ENCODE results near the gene PLEKHA6. TPM values are rescaled to one million over a fixed set of nuclear protein-coding genes. Genes with fewer than 3 reads are reported as not detected.

Gene PLEKHA6
- total RNA-seq, 2 experiments from 2014 or later, result 0.53 to 0.82 TPM

DNA sequence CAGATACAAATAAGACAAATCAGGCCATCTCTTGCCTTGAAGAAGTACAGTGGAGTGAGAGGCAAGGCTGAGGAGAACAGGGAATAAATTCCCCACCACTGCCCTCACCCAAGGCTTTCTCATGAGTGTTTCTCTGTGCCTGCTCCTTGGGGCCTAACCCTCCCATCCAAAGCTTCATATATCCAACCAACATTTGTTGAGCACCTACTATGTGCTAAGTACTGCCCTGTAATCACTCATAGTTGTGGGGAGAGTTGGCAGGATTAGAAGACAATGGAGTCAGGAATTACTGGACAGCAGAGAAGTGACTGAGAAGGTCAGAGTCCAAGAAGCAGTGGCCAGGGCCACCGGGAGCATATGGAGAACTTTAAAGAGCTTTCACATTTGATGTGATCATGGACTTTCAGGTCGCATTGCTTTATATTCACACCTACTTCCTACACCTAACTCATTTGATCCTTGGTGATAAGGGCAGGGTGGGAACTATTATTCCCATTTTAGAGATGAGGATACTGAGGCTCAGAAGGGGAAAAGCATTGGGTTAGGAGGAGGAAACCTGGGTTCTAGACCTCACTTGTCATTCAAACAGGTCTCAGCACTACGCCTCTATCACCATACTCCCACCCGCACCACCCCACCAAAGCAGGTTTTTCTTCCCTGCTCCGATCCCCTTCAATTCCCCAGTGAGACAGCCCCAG, 6.4 kb downstream of the PLEKHA6 start:
- intact Hi-C loops (cut with DNase I, micrococcal nuclease), result no loop called here

DNA sequence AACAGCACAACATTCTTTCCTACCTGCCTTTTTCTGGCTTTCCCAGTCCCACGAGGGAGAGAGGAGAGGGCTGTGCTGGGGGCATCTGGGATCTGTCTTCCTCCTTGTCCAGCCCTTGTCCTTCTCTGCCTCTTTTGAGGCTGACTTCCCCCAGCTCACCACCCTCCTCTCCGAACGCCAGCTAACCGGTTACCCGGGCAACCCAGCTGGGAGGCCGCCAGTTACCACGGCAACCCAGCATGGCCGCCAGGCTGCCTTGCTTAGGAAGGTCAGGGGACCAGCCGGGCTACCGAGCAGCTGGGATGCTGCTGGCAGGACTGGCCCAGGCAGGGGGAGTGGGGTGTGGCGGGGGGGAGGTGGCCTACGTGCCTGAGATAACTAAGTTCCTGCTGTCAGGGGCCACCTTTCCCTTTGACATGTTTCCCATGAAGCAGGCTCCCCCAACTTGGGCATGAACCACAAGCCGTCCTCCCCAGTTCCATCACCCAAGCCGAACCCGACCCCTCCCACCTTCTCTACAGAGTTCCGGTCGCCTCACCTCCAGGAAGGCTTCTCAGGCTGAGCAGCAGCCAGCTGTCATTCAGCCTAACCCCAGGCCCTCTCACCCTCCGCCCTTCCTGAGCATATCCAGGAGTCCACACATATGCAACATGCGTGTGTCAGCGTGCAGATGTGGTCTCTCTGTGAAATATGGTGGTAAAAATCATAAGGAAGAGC, 8.7 kb downstream of the PLEKHA6 start:
- no peak overlapping the region for H3K4me3 Mint-ChIP-seq
- H3K27me3 Mint-ChIP-seq, result no peaks in the 10 kb centered on the region
- no peaks in the 10 kb centered on the region for H3K9me3 Mint-ChIP-seq
- intact Hi-C loops (cut with DNase I, micrococcal nuclease), result no loop called here
- peaks cover 5% of the 10 kb centered on the region for H3K4me1 ChIP-seq (ENCODE audit: insufficient read depth, low read length)
- no peaks in the 10 kb centered on the region for H3K36me3 Mint-ChIP-seq (ENCODE audit: low read depth)
- ChIA-PET POLR2A (no interaction called here), CTCF (no interaction called here)
- no peak overlapping the region for H3K27ac Mint-ChIP-seq
- H3K4me1 Mint-ChIP-seq (ENCODE audit: low read depth), result no peaks in the 10 kb centered on the region
- no peaks in the 10 kb centered on the region for H3K9me3 ChIP-seq (ENCODE audit: control insufficient read depth in 1 of 2, insufficient read depth in 1 of 2, low read length in 2 of 2)
- TF ChIP-seq, protein P1, sequence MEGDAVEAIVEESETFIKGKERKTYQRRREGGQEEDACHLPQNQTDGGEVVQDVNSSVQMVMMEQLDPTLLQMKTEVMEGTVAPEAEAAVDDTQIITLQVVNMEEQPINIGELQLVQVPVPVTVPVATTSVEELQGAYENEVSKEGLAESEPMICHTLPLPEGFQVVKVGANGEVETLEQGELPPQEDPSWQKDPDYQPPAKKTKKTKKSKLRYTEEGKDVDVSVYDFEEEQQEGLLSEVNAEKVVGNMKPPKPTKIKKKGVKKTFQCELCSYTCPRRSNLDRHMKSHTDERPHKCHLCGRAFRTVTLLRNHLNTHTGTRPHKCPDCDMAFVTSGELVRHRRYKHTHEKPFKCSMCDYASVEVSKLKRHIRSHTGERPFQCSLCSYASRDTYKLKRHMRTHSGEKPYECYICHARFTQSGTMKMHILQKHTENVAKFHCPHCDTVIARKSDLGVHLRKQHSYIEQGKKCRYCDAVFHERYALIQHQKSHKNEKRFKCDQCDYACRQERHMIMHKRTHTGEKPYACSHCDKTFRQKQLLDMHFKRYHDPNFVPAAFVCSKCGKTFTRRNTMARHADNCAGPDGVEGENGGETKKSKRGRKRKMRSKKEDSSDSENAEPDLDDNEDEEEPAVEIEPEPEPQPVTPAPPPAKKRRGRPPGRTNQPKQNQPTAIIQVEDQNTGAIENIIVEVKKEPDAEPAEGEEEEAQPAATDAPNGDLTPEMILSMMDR (IDR thresholded peaks at IDR 0.05), result no peak
- DNase-seq (no peak), ATAC-seq (ENCODE audit: poor library complexity) (no peak)
- H3K27me3 ChIP-seq (ENCODE audit: control insufficient read depth in 1 of 2, insufficient read depth in 2 of 2, low read length in 2 of 2), result peaks cover 0 to 2% of the 10 kb centered on the region in 2 experiments
- no peak overlapping the region for H3K4me3 ChIP-seq (ENCODE audit: low read length)
- no peak overlapping the region for H3K27ac ChIP-seq (ENCODE audit: low read depth in 1 of 2, low read length in 2 of 2)
- H3K36me3 ChIP-seq (ENCODE audit: insufficient read depth, low read length), result no peaks in the 10 kb centered on the region

More for the DNA sequence above, 6.4 kb downstream of the PLEKHA6 start:
- Histone ChIP-seq H3K4me1 (ENCODE audit: insufficient read depth, low read length) (peaks cover 5% of the 10 kb centered on the region), H3K27ac (ENCODE audit: low read depth in 1 of 2, low read length in 2 of 2) (no peak overlapping the region), H3K27me3 (ENCODE audit: control insufficient read depth in 1 of 2, insufficient read depth in 2 of 2, low read length in 2 of 2) (no peaks in the 10 kb centered on the region), H3K36me3 (ENCODE audit: insufficient read depth, low read length) (no peaks in the 10 kb centered on the region), H3K4me3 (ENCODE audit: low read length) (no peak overlapping the region), H3K9me3 (ENCODE audit: control insufficient read depth in 1 of 2, insufficient read depth in 1 of 2, low read length in 2 of 2) (peaks cover 0 to 5% of the 10 kb centered on the region in 2 experiments)
- Mint-ChIP-seq H3K9me3 (no peaks in the 10 kb centered on the region), H3K27ac (no peak overlapping the region), H3K4me1 (ENCODE audit: low read depth) (no peaks in the 10 kb centered on the region), H3K36me3 (ENCODE audit: low read depth) (no peaks in the 10 kb centered on the region), H3K27me3 (no peaks in the 10 kb centered on the region), H3K4me3 (no peak overlapping the region)
- CTCF ChIA-PET, result interaction anchor here (0.8 kb wide), 1 partner anchor 10 kb away, joined by 3 read pairs; no protein-coding TSS in a partner anchor
- POLR2A ChIA-PET, result no interaction called here
- ATAC-seq (ENCODE audit: poor library complexity) (no peak), DNase-seq (no peak)
- TF ChIP-seq, protein P1 (IDR thresholded peaks at IDR 0.05), result no peak

DNA sequence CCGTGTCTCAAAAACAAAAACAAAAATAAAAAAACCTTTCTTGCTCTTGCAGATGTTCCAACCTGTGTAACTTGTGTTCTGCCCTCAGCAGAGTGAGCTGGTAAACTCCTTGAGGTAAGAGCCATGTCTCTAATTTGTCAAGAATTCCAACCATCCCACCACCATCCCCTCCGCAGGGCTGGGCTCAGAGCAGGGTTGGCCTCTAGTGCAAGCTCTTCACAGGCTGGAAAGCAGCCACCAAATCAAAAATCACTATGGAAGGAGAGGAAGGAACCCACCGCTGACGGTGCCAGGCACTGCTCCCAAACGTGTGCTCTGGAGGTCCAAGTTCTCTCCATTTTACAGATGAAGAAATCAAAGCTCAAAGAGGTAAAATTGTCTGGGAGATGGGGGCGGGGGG, 9.4 kb downstream of the PLEKHA6 start:
- no peak for ATAC-seq (ENCODE audit: poor library complexity)
- intact Hi-C loops (cut with DNase I, micrococcal nuclease), result no loop called here
- H3K36me3 ChIP-seq (ENCODE audit: insufficient read depth, low read length), result no peaks in the 10 kb centered on the region
- peaks cover 5% of the 10 kb centered on the region for H3K4me1 ChIP-seq (ENCODE audit: insufficient read depth, low read length)
- no peak overlapping the region for H3K27ac ChIP-seq (ENCODE audit: low read depth in 1 of 2, low read length in 2 of 2)
- no peaks in the 10 kb centered on the region for H3K36me3 Mint-ChIP-seq (ENCODE audit: low read depth)
- peaks cover 0 to 2% of the 10 kb centered on the region in 2 experiments for H3K27me3 ChIP-seq (ENCODE audit: control insufficient read depth in 1 of 2, insufficient read depth in 2 of 2, low read length in 2 of 2)
- POLR2A ChIA-PET, result no interaction called here
- no peaks in the 10 kb centered on the region for H3K27me3 Mint-ChIP-seq
- no peak overlapping the region for H3K27ac Mint-ChIP-seq
- CTCF ChIA-PET, result no interaction called here
- H3K4me3 Mint-ChIP-seq, result no peak overlapping the region
- no peak overlapping the region for H3K4me3 ChIP-seq (ENCODE audit: low read length)
- no peak for DNase-seq
- H3K9me3 Mint-ChIP-seq, result no peaks in the 10 kb centered on the region
- TF ChIP-seq, protein P1 (IDR thresholded peaks at IDR 0.05), result no peak
- no peaks in the 10 kb centered on the region for H3K9me3 ChIP-seq (ENCODE audit: control insufficient read depth in 1 of 2, insufficient read depth in 1 of 2, low read length in 2 of 2)
- H3K4me1 Mint-ChIP-seq (ENCODE audit: low read depth), result no peaks in the 10 kb centered on the region

Measured in CD4-positive, alpha-beta T cell (primary cell).